ACHN (cell line): ENCODE data around the gene AKR1C1.
"Not testable (repeated sequence)": the region's sequence is repeated elsewhere in the genome, so short reads cannot be mapped to it uniquely, and the experiment has no call there.

Experiments used
- DNase-seq: peaks from one replicate; pipeline ENCODE4 v3.0.0-alpha.2; 2015
- in situ Hi-C: cut with HindIII; loops from 2 replicates; pipeline ENCODE4 v1.10.0; 2017; ENCODE audit warnings: low sequenced_read_pairs, low pct_ligation_motif_present, low pct_unique_long_range_greater_than_20kb

Gene AKR1C1

DNA sequence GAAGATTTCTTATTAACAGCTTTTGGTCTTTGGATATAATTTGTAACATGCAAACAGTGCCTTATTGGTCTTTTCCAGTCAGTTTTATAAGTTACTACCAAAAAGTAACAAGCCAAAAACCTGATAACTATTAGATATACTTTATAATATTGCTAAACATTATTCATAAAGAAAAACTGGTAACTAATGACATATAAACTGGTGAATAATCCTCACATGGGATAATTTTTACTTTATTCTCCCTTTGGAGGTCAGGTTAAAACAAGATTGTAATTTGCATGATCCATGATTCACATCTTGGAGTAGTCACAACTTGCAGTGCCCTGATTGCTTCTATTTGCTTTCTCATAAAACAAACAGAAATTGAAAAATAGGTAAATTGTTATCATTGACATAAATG, 41.3 kb downstream of the AKR1C1 start:
- DNase-seq = not testable (repeated sequence)

GRCh38 chr10:5008857-5009548, 45.8 kb downstream of the AKR1C1 start:
- in situ Hi-C loops, DNase-seq: not testable (repeated sequence)

More for the DNA sequence above, 41.3 kb downstream of the AKR1C1 start:
- in situ Hi-C loops = not testable (repeated sequence)

DNA sequence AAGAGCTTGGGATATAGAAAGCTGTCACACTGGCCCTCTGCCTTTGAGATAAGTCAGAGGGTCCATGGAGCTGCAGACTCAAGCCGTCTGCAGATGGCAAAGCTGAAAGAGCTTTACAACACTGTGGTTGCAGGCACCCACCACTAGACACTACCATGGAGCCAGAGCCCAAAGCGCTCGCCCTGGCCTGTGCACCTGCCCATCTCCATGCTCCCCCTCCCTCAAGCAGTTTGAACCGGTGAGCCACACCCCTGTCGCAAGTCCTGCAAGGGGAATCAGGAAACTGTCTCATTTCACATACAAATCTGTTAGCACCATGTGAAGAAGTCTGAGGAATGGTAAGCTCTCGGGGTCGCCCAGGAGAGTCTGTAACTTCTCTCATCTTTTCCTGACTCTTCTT, 46.8 kb downstream of the AKR1C1 start:
- in situ Hi-C loops = not testable (repeated sequence)

GRCh38 chr10:5011392-5011791, 48.2 kb downstream of the AKR1C1 start:
- DNase-seq, in situ Hi-C loops: not testable (repeated sequence)

More for the DNA sequence above, 46.8 kb downstream of the AKR1C1 start:
- not testable (repeated sequence) for DNase-seq

GRCh38 chr10:5012595-5012994, 49.4 kb downstream of the AKR1C1 start:
- in situ Hi-C loops = no loop called here
- DNase-seq = no peak

GRCh38 chr10:5013385-5013784, 50.2 kb downstream of the AKR1C1 start:
- in situ Hi-C loops = no loop called here
- DNase-seq = no peak

GRCh38 chr10:5014200-5014910, 51.1 kb downstream of the AKR1C1 start:
- DNase-seq, in situ Hi-C loops: not testable (repeated sequence)

DNA sequence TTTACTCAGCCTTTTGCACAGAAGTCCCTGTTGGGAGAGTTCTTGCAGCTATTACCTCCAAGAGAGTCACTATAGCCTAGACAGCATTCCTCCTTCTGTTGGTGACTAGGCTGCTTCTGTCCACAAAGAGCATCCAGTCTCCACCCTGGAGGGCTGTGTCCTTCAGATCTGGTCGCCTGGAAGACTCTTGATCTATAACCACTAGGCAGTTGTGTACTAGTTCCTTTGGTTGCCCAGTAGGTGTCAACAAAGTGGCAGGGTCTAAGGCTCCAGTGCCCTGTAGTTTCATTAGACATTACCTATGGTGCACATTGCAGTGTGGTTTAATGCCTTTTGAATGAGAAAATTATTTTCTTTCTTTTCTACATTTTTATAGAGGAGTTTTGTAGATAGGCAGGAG, 51.7 kb downstream of the AKR1C1 start:
- peak; percentile 48 for DNase-seq
- in situ Hi-C loops = no loop called here

GRCh38 chr10:5018134-5018533, 54.9 kb downstream of the AKR1C1 start:
- DNase-seq = no peak
- in situ Hi-C loops = no loop called here

DNA sequence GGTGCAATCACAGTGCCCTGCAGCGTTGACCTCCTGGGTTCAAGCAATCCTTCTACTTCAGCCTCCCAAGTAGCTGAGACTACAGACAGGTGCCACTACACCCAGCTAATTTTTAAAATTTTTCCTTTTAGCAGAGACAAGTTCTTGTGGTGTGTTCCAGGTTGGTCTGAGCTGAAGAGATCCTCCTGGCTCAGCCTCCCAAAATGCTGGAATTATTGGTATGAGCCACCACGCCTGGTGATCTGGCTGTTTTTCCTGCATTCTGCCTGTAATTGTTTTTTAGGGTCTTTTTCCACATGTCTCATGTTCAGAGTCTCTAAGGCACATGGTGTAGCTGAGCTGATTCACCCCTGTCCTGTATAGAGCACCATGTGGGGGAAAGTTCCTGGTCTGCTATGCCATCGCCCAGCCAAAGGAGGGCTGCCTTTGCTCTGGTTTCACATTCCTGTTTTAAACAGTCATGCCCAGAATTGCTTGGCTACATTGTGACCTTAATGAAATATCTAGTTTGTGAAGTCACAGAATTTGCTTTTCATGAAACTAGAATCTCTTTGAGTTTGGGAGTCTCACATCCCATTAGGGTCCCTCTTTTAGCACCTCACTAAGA, 55.6 kb downstream of the AKR1C1 start:
- DNase-seq = peak; percentile 44
- in situ Hi-C loops = not testable (repeated sequence)

- DNase-seq, in situ Hi-C loops: not testable (repeated sequence)
These were observed 56.8 kb downstream of the AKR1C1 start for GRCh38 chr10:5019770-5020612.

GRCh38 chr10:5021624-5022290, 58.5 kb downstream of the AKR1C1 start:
- DNase-seq, in situ Hi-C loops: not testable (repeated sequence)

DNA sequence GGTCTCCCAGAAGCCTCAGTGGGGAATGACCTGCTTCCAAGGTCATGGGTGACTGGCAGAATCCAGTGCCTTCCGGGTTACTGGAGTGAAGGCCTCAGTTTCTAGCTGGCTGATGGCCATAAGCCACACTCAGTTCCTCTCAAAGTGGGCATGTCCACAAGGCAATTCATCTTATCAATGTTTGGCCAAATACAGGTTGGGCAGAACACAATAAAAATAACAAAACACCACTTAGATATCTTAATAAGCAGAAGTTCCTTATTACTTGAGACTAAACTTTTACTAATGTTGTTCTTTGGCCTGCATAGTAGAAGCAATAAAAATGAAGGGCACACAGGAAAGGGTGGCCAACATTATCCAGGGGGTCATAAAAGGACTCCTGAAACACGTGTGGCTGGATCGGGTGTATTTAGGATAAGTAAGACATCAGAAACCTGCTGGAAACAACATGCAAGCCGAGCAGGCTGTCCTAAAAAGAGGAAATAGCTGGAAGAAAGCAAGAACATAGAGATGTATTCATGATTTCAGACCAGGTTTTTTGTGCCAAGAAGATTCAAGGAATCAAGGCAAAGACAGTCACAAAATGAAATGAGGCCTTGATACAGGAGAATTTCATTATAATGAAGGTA, 60.1 kb downstream of the AKR1C1 start:
- no peak for DNase-seq
- in situ Hi-C loops = no loop called here

- in situ Hi-C loops, DNase-seq: not testable (repeated sequence)
These were observed 62.3 kb downstream of the AKR1C1 start for GRCh38 chr10:5025461-5025881.

DNA sequence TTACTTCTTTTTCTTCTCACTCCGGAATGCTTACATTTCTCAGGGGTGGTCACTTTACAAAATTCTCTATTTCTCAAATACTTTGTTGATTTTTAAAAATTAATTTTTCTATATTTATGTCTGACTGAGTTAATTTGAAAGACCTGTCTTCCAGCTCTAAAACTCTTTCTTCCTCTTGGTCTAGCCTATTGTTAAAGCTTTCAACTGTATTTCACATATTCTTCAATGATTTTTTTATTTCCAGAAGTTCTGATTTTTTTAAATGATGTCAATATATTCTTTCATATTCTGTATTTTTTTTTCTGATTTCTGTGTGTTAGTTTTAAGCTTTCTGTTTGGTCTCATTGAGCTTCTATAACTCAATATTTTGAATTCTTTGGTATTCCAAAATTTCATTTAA, 67.8 kb downstream of the AKR1C1 start:
- in situ Hi-C loops = no loop called here
- DNase-seq = no peak

DNA sequence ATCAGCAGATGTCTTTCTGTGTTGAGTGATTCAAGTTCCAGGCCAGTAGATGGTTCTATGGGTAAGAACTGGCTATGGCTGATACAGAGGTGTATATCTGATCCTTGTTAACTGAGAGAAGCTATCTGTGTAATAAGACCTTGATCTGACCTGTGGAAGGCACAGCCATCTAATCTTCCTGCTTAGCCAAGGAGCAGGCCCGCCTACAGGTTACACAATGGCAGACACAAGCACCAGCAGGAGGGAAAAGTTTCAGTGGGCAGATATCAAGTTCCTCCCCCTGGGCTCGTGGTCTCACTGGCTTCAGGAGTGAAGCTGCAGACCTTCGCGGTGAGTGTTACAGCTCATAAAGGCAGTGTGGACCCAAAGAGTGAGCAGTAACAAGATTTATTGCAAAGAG, 68.4 kb downstream of the AKR1C1 start:
- DNase-seq, in situ Hi-C loops: not testable (repeated sequence)

DNA sequence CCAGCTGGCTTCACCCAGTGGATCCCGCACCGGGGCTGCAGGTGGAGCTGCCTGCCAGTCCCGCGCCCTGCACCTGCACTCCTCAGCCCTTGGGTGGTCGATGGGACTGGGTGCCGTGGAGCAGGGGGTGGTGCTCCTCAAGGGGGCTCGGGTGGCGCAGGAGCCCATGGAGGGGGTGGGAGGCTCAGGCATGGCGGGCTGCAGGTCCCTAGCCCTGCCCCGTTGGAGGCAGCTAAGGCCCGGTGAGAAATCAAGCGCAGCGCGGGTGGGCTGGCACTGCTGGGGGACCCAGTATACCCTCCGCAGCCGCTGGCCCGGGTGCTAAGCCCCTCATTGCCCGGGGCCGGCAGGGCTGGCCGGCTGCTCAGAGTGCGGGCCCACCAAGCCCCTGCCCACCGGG, 69.2 kb downstream of the AKR1C1 start:
- DNase-seq, in situ Hi-C loops: not testable (repeated sequence)
